Kidney (tissue), 14 donors: ENCODE data around the gene TTC7B. TPM values are rescaled to one million over a fixed set of nuclear protein-coding genes. Genes with fewer than 3 reads are reported as not detected.

ENCODE experiments used
- DNase-seq, 5 donors: peaks; one replicate each; pipeline ENCODE4 v3.0.0-alpha.2; 2013 to 2020
- FAIRE-seq: peaks from 2 replicates; lab custom pipeline; 2012; peaks lifted over from hg19 to GRCh38; lab: Jason Lieb, UNC
- H3K27ac ChIP-seq, 2 donors: one replicate each; pipeline ENCODE4 v1.7.0; 2013; ENCODE audit warnings: low read depth in 2 of 2, low read length in 2 of 2, inconsistent platforms in 1 of 2
- H3K27me3 ChIP-seq: one replicate; pipeline ENCODE4 v1.7.1; 2013; ENCODE audit warnings: low read length, inconsistent platforms; ENCODE audit not compliant: control insufficient read depth, insufficient read depth
- H3K36me3 ChIP-seq, 3 donors: one replicate each; pipeline versions ENCODE4 v1.7.0 to v1.7.1; 2013; ENCODE audit warnings: low read length in 3 of 3, control low read depth in 1 of 3, inconsistent platforms in 1 of 3; ENCODE audit not compliant: insufficient read depth in 3 of 3, control insufficient read depth in 2 of 3
- H3K4me1 ChIP-seq, 3 donors: one replicate each; pipeline versions ENCODE4 v1.7.0 to v1.7.1; 2013; ENCODE audit warnings: low read length in 3 of 3, inconsistent platforms in 1 of 3, low read depth in 1 of 3; ENCODE audit not compliant: control insufficient read depth in 2 of 3, insufficient read depth in 2 of 3
- H3K4me3 ChIP-seq, 3 donors: one replicate each; pipeline versions ENCODE4 v1.7.0 to v1.8.1; 2013; ENCODE audit warnings: low read length in 3 of 3, control low read depth in 1 of 3, inconsistent platforms in 1 of 3
- H3K9ac ChIP-seq, 3 donors: one replicate each; pipeline versions ENCODE4 v1.7.0 to v1.7.1; 2013; ENCODE audit warnings: low read length in 3 of 3, control low read depth in 1 of 3, inconsistent platforms in 1 of 3
- H3K9me3 ChIP-seq, 3 donors: one replicate each; pipeline versions ENCODE4 v1.7.0 to v1.7.1; 2013; ENCODE audit warnings: low read length in 3 of 3, control low read depth in 1 of 3, inconsistent platforms in 1 of 3; ENCODE audit not compliant: control insufficient read depth in 2 of 3, insufficient read depth in 1 of 3
- intact Hi-C: fragments of 100-400 bp; cut with DNase I; formaldehyde crosslinking; loops from one replicate; pipeline ENCODE4 v1.11.1; 2022
- polyA plus RNA-seq: library from polyadenylated mRNA; stranded (reverse); fragments of 350-450 nt; fragmentation: Illumina TruSeq; extraction: RNeasy Lipid Tissue Mini Kit (QIAGEN cat#74804); gene quantifications from one replicate; pipeline ENCODE4 v1.2.3, GENCODE V29; 2014; ENCODE audit warnings: low read depth, low replicate concordance; ENCODE audit not compliant: insufficient read depth
- total RNA-seq: library from RNA; stranded (reverse); fragmentation: NEBNext Ultra II Directional; extraction: Animal tissue kit (Norgen Biotek cat#: 25700); gene quantifications from one replicate; pipeline ENCODE4 v1.2.1, GENCODE V29; 2021
- TF ChIP-seq, protein P1 (sequence below): IDR thresholded peaks from 3 replicates; pipeline ENCODE4 v1.5.1; 2012; ENCODE audit warnings: mild to moderate bottlenecking, moderate library complexity, borderline replicate concordance; ENCODE audit not compliant: insufficient read depth; ENCODE audit errors: extremely low read depth
- donor health status: control.
- donor health status: control.
- donor health status: control.
- donor health status: control.
- donor health status: control.
- donor health status: DM: yes; HTN: yes; CAD: no.
- donor health status: Normal renal cell carcinoma (clear cell type).

TTC7B gene
- total and polyA plus RNA-seq, 2 donors from 2014 or later, result 23.4 to 48.3 TPM

DNA sequence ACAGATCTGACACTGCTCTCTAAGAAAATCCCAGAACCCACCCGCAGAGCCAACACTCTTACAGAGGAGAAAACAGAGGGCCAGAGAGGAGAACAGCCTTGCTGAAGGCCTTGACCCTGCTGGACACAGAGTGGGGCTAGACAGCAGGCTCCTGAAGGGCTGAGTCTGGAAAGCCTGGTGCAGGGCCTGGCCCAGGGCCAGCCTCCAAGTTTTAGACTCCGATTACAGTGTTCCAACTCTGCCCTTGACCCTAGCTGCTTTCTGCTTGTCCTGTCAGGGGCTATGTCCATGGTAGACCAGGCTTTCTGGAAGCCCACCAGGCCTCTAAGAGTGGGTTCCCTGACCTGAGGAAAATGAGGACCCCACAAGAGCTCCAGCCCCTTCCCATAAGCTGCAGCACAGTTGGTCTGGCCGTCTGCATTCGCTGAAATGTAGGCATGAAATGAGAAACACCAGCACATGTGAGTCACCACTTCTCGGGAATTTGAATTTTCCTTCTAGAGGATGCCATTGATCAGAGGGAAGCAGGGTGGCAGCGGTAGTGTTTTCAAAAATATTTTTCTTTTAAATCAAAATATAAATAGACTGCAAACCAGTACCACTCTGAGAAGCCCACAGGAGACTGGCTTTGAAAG lies 265.0 kb downstream of the TTC7B start:
- no peak overlapping the region for H3K27ac ChIP-seq
- no peaks in the 10 kb centered on the region for H3K27me3 ChIP-seq
- intact Hi-C loops, result no loop called here
- no peak for FAIRE-seq
- no peak overlapping the region for H3K9ac ChIP-seq
- no peaks in the 10 kb centered on the region for H3K9me3 ChIP-seq
- no peaks in the 10 kb centered on the region for H3K36me3 ChIP-seq
- H3K4me1 ChIP-seq, result peaks cover 0 to 13% (median 10%) of the 10 kb centered on the region in 3 donors
- peak in 1 of 5 donors; percentile 28 for DNase-seq
- no peak overlapping the region for H3K4me3 ChIP-seq
- TF ChIP-seq, protein P1, sequence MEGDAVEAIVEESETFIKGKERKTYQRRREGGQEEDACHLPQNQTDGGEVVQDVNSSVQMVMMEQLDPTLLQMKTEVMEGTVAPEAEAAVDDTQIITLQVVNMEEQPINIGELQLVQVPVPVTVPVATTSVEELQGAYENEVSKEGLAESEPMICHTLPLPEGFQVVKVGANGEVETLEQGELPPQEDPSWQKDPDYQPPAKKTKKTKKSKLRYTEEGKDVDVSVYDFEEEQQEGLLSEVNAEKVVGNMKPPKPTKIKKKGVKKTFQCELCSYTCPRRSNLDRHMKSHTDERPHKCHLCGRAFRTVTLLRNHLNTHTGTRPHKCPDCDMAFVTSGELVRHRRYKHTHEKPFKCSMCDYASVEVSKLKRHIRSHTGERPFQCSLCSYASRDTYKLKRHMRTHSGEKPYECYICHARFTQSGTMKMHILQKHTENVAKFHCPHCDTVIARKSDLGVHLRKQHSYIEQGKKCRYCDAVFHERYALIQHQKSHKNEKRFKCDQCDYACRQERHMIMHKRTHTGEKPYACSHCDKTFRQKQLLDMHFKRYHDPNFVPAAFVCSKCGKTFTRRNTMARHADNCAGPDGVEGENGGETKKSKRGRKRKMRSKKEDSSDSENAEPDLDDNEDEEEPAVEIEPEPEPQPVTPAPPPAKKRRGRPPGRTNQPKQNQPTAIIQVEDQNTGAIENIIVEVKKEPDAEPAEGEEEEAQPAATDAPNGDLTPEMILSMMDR, result no peak

DNA sequence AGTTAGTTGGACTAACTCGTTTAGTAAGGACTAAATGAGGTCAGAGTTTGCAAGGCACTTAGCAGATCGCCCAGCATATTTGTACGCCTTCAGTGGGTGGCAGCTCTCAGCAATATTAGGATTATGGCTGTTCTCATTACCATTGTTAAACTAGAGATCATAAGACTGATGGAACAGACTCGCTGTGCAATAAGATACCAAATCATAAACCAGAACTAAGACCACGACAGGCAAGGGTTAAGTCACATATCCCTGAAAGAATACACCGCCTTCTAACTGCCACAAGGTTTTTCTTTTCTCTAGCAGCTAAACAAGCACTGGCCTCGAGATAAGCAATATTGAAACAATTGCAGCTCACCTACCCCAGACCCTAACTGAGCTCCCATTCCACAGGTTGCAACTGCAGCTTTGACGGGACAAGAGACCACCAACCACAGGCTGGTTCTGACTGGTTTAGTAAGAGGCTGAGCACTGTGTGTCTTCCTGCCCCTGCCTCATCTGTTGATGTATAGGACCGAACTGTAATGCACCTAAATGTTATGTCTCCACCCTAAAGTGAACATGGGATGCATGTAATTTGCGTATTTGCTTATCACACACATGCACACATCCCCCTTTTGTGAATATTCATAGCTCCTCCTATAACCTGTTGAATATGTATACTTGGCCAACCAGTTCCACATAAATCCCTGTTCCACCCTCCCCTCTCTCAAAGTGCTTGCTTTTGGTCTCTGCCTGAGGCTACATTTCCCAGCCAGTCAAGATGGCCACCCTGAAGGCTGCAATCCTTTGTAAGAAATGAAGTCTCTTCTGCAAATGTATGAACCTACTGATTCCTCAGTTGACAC lies 266.2 kb downstream of the TTC7B start:
- no peaks in the 10 kb centered on the region for H3K9me3 ChIP-seq
- no peaks in the 10 kb centered on the region for H3K36me3 ChIP-seq
- TF ChIP-seq, protein P1, result no peak
- FAIRE-seq (no peak), DNase-seq (no peak)
- H3K27me3 ChIP-seq, result no peaks in the 10 kb centered on the region
- H3K4me1 ChIP-seq, result peaks cover 0 to 19% (median 17%) of the 10 kb centered on the region in 3 donors
- intact Hi-C loops, result no loop called here
- no peak overlapping the region for H3K27ac ChIP-seq
- H3K9ac ChIP-seq, result no peak overlapping the region
- H3K4me3 ChIP-seq, result no peak overlapping the region

DNA sequence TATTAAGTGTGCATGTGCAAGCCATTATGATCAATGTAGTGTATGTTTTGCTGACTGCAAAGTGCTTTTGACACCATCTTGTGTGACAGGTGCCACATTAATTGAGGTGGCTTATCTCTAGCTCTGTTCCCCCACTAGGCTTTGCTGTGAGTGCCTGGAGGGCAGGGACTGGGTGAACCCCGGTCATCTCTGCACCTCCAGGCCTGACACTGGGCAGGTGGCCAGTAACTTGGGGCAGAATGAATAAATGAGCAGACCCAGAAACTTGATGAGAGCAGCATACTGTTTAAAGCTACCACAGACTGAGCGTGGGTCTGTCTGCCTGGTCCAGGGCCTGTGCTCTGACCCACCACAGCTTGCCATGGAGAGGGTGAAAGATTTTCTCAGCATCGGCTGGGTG lies 267.8 kb downstream of the TTC7B start:
- no peak overlapping the region for H3K27ac ChIP-seq
- no peak for FAIRE-seq
- no peak overlapping the region for H3K9ac ChIP-seq
- TF ChIP-seq, protein P1, result no peak
- peaks cover 0 to 19% (median 17%) of the 10 kb centered on the region in 3 donors for H3K4me1 ChIP-seq
- intact Hi-C loops, result no loop called here
- no peak overlapping the region for H3K4me3 ChIP-seq
- no peaks in the 10 kb centered on the region for H3K36me3 ChIP-seq
- no peaks in the 10 kb centered on the region for H3K9me3 ChIP-seq
- no peaks in the 10 kb centered on the region for H3K27me3 ChIP-seq
- peak in 1 of 5 donors; percentile 29 for DNase-seq
